Small intestine (tissue), 7 donors: ENCODE results near the gene TSHZ2. TPM values are rescaled to one million over a fixed set of nuclear protein-coding genes. Genes with fewer than 3 reads are reported as not detected.
"Not testable (repeated sequence)": the region's sequence is repeated elsewhere in the genome, so short reads cannot be mapped to it uniquely, and the experiment has no call there.

ENCODE experiments used
- DNase-seq, 2 donors: peaks; one replicate each; pipeline versions ENCODE4 v3.0.0 to v3.0.0-alpha.2; 2013
- FAIRE-seq: peaks from 2 replicates; lab custom pipeline; 2012; peaks lifted over from hg19 to GRCh38; lab: Jason Lieb, UNC
- H3K27ac ChIP-seq, 3 donors: one replicate each; pipeline ENCODE4 v1.5.1; 2013; ENCODE audit warnings: low read length in 2 of 3, mild to moderate bottlenecking in 2 of 3, control low read depth in 1 of 3, inconsistent platforms in 1 of 3, low read depth in 1 of 3, moderate library complexity in 1 of 3
- H3K27me3 ChIP-seq, 3 donors: one replicate each; pipeline ENCODE4 v1.6.1; 2013; ENCODE audit warnings: low read length in 3 of 3, inconsistent platforms in 1 of 3; ENCODE audit not compliant: control insufficient read depth in 3 of 3, insufficient read depth in 3 of 3
- H3K36me3 ChIP-seq, 3 donors: one replicate each; pipeline ENCODE4 v1.6.1; 2013; ENCODE audit warnings: low read length in 3 of 3, inconsistent platforms in 1 of 3, low read depth in 1 of 3, mild to moderate bottlenecking in 1 of 3, moderate library complexity in 1 of 3; ENCODE audit not compliant: control insufficient read depth in 3 of 3, insufficient read depth in 2 of 3
- H3K4me1 ChIP-seq, 3 donors: one replicate each; pipeline ENCODE4 v1.6.1; 2013; ENCODE audit warnings: low read length in 2 of 3, inconsistent platforms in 1 of 3, low read depth in 1 of 3, mild to moderate bottlenecking in 1 of 3, moderate library complexity in 1 of 3; ENCODE audit not compliant: control insufficient read depth in 3 of 3, insufficient read depth in 2 of 3
- H3K4me3 ChIP-seq, 3 donors: one replicate each; pipeline ENCODE4 v1.5.1; 2013; ENCODE audit warnings: low read length in 3 of 3, control low read depth in 1 of 3, inconsistent platforms in 1 of 3, low read depth in 1 of 3, mild to moderate bottlenecking in 1 of 3, moderate library complexity in 1 of 3
- H3K9me3 ChIP-seq, 2 donors: one replicate each; pipeline ENCODE4 v1.6.1; 2013; ENCODE audit warnings: low read depth in 1 of 2, low read length in 1 of 2; ENCODE audit not compliant: control insufficient read depth in 2 of 2, insufficient read depth in 1 of 2
- WGBS, 3 donors: extraction: QIAGEN DNeasy Blood & Tissue Kit; methylation state at CpG; one replicate each; pipeline ENCODE4 v1.1.7; 2013; 5-methylcytosine and 5-hydroxymethylcytosine counted together
- polyA plus RNA-seq, 4 donors: library from polyadenylated mRNA; stranded (reverse) in 3 of 4; unstranded in 1 of 4; fragments of 200-250 nt in 3 of 4; fragments of 120-200 nt in 1 of 4; gene quantifications; one replicate each; pipeline versions ENCODE4 v1.2.1 to v1.2.3, GENCODE V29; 2013
- donor health status: healthy with polysubstance abuse.
- donor health status: control.
- donor health status: control.
- donor health status: Bipolar disorder and iron deficiency.
- donor health status: healthy.

TSHZ2 gene
- polyA plus RNA-seq, 4 donors = 0.67 to 4.4 (median 2.1) TPM

- H3K4me1 ChIP-seq = peaks cover 0 to 14% (median 6%) of the 10 kb centered on the region in 3 donors
- H3K36me3 ChIP-seq = no peaks in the 10 kb centered on the region
- no peaks in the 10 kb centered on the region for H3K27me3 ChIP-seq
- DNase-seq = no peak
- WGBS, 3 donors = 88 to 93% (median 90%) methylated on average over 7 of the region's 7 CpGs
- no peak overlapping the region for H3K4me3 ChIP-seq
- no peak overlapping the region for H3K27ac ChIP-seq
- H3K9me3 ChIP-seq = no peaks in the 10 kb centered on the region
- no peak for FAIRE-seq
Measured at GRCh38 chr20:53083411-53083810, 111.3 kb downstream of the TSHZ2 start.

- peaks cover 0 to 11% (median 6%) of the 10 kb centered on the region in 3 donors for H3K4me1 ChIP-seq
- H3K27ac ChIP-seq = no peak overlapping the region
- no peak for FAIRE-seq
- no peak for DNase-seq
- no peaks in the 10 kb centered on the region for H3K27me3 ChIP-seq
- H3K9me3 ChIP-seq = no peaks in the 10 kb centered on the region
- no peaks in the 10 kb centered on the region for H3K36me3 ChIP-seq
- no peak overlapping the region for H3K4me3 ChIP-seq
Measured at GRCh38 chr20:53084408-53084997, 112.3 kb downstream of the TSHZ2 start.

- Histone ChIP-seq H3K9me3 (no peaks in the 10 kb centered on the region), H3K4me1 (peaks cover 0 to 7% (median 1%) of the 10 kb centered on the region in 3 donors), H3K4me3 (no peak overlapping the region), H3K27ac (no peak overlapping the region), H3K36me3 (no peaks in the 10 kb centered on the region), H3K27me3 (no peaks in the 10 kb centered on the region)
- DNase-seq (no peak), FAIRE-seq (no peak)
- 80 to 89% (median 83%) methylated on average over 5 of the region's 5 CpGs for whole genome bisulfite sequencing, 3 donors
Measured at GRCh38 chr20:53085720-53086119, 113.6 kb downstream of the TSHZ2 start.

GRCh38 chr20:53087037-53087777 lies 115.0 kb downstream of the TSHZ2 start:
- no peak overlapping the region for H3K27ac ChIP-seq
- 73 to 90% (median 83%) methylated on average over 8 of the region's 8 CpGs for WGBS, 3 donors
- no peak overlapping the region for H3K4me3 ChIP-seq
- no peaks in the 10 kb centered on the region for H3K27me3 ChIP-seq
- no peaks in the 10 kb centered on the region for H3K4me1 ChIP-seq
- H3K36me3 ChIP-seq = no peaks in the 10 kb centered on the region
- FAIRE-seq (no peak), DNase-seq (no peak)
- no peaks in the 10 kb centered on the region for H3K9me3 ChIP-seq

- H3K27ac ChIP-seq = no peak overlapping the region
- H3K4me3 ChIP-seq = no peak overlapping the region
- no peaks in the 10 kb centered on the region for H3K36me3 ChIP-seq
- 88 to 94% (median 92%) methylated on average over 10 of the region's 10 CpGs for WGBS, 3 donors
- DNase-seq = no peak
- H3K27me3 ChIP-seq = no peaks in the 10 kb centered on the region
- no peaks in the 10 kb centered on the region for H3K9me3 ChIP-seq
- FAIRE-seq = no peak
- H3K4me1 ChIP-seq = no peaks in the 10 kb centered on the region
Measured at GRCh38 chr20:53088786-53089185, 116.6 kb downstream of the TSHZ2 start.

GRCh38 chr20:53089851-53090250 lies 117.7 kb downstream of the TSHZ2 start:
- not testable (repeated sequence) for H3K9me3 ChIP-seq, DNase-seq, H3K27me3 ChIP-seq, H3K4me1 ChIP-seq, H3K27ac ChIP-seq, H3K36me3 ChIP-seq, FAIRE-seq, H3K4me3 ChIP-seq
- 63 to 82% (median 78%) methylated on average over 1 of the region's 1 CpG for WGBS, 3 donors

- no peak overlapping the region for H3K4me3 ChIP-seq
- DNase-seq (no peak), FAIRE-seq (no peak)
- no peaks in the 10 kb centered on the region for H3K4me1 ChIP-seq
- no peak overlapping the region for H3K27ac ChIP-seq
- WGBS, 3 donors = 83 to 89% (median 86%) methylated on average over 4 of the region's 4 CpGs
- no peaks in the 10 kb centered on the region for H3K9me3 ChIP-seq
- H3K36me3 ChIP-seq = no peaks in the 10 kb centered on the region
- H3K27me3 ChIP-seq = no peaks in the 10 kb centered on the region
Measured at GRCh38 chr20:53091789-53092188, 119.6 kb downstream of the TSHZ2 start.

GRCh38 chr20:53092772-53093300 lies 120.7 kb downstream of the TSHZ2 start:
- no peak for FAIRE-seq
- H3K9me3 ChIP-seq = no peaks in the 10 kb centered on the region
- H3K4me3 ChIP-seq = no peak overlapping the region
- no peak overlapping the region for H3K27ac ChIP-seq
- H3K27me3 ChIP-seq = no peaks in the 10 kb centered on the region
- no peaks in the 10 kb centered on the region for H3K36me3 ChIP-seq
- WGBS, 3 donors = 75 to 86% (median 79%) methylated on average over 6 of the region's 6 CpGs
- no peaks in the 10 kb centered on the region for H3K4me1 ChIP-seq
- no peak for DNase-seq
